HG03045 (cell line): Measurements from ENCODE around the gene BEX5.
"Not testable (repeated sequence)": the region's sequence is repeated elsewhere in the genome, so short reads cannot be mapped to it uniquely, and the experiment has no call there.

Source experiments
- ATAC-seq: cut with Tn5 transposase; IDR thresholded peaks from one replicate; pipeline ENCODE4 v1.9.1; 2021; ENCODE audit warnings: mild to moderate bottlenecking, moderate library complexity; ENCODE audit not compliant: unreplicated experiment

Gene BEX5

GRCh38 chrX:102155806-102156179, at the start of gene BEX5:
BEX5 (minus strand) TSS chrX:102155977; CDS start chrX:102154265, 1,712 bp downstream.
- peak; percentile 92 for ATAC-seq

GRCh38 chrX:102185967-102186720, 30.4 kb upstream of the BEX5 start:
- no peak for ATAC-seq

DNA sequence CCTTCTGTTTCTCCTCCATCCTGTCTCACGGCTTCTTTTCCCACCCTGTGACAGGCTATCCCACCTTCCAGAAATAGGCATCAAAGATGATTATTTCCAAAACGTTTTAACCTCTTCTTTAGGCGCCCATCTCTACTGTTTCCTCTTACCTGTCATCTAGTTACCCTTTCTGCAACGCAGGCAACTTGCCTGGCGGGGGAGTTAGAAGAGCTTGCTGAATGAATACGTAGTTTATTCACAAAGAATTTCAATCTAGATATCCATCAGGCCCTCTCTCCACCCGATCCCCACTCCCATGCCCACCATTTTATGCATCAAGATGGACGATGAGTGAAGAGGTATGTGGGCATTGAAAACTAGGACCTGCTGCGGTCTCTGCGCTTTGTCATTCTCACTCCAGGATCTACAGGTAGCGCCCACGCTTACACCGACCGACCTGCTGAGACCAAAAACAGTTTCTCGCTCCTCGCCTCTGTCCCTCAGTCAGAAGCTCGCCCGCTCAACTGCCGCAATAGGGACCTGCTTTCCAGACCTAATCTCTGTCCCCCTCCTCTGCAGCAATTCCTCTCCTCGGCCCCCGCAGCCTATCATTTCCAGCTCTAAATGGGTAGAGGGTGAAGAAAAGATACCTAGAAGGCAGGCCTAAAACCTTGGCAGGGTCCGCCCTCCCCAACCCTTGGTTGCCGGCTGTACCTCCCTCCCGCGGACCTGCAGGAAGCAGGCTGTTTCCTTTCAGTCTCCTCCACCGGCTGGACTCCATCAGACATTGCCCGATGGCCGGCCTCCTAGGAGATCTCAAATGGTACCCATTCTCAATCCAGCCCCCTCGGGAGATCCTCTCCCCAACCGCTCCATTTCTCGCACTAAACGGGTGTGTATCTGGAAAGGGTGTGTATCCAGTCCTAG, 624 bp downstream of the BEX5 start:
- peak; percentile 12 for ATAC-seq

- no peak for ATAC-seq
These were observed 1.4 kb downstream of the BEX5 start for GRCh38 chrX:102154218-102154860.

- not testable (repeated sequence) for ATAC-seq
These were observed 13.5 kb downstream of the BEX5 start, which contains the start of gene TCEAL6 for GRCh38 chrX:102142274-102142673. TCEAL6 (minus strand) TSS chrX:102142481.

GRCh38 chrX:102141631-102142030, 14.1 kb downstream of the BEX5 start:
- not testable (repeated sequence) for ATAC-seq

DNA sequence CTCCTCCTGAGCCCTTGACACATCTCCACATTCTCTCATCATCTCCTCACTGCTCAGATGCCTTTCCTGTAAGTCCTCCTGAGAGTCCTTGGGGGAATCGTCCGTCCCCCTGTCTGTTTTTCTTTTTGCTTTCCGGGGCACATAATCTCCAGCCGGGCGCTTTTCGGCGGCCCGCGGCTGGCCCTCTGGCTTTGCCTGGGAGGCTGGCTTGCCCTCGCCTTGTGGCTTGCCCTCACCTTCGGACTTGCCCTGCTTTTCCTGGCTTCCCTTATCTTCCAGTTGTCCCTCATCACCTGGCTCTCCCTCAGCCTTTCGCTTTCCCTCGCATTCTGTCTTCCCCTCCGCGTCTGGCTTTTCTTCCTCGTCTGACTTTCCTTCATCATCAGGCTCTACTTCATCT, 14.9 kb downstream of the BEX5 start:
- not testable (repeated sequence) for ATAC-seq

GRCh38 chrX:102138064-102138463, 17.7 kb downstream of the BEX5 start:
- ATAC-seq = no peak

DNA sequence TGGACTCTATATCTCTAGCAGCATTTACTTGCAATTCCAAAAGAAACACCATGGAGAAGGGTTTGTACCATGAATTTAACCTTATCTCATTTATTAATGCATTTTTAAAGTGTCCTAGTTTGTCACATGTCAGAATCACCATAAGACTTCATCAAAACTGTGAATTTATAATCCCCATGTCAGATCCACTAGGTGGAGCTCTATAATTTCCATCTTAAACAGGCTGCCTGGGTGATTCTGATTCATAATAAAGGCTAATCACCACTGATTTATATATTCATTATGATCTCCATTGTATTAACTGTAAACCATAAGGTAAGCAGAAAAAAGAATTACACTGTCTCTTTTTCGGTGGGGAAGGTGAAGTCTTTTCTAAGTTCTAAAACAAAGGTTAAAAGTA, 26.3 kb downstream of the BEX5 start:
- no peak for ATAC-seq

DNA sequence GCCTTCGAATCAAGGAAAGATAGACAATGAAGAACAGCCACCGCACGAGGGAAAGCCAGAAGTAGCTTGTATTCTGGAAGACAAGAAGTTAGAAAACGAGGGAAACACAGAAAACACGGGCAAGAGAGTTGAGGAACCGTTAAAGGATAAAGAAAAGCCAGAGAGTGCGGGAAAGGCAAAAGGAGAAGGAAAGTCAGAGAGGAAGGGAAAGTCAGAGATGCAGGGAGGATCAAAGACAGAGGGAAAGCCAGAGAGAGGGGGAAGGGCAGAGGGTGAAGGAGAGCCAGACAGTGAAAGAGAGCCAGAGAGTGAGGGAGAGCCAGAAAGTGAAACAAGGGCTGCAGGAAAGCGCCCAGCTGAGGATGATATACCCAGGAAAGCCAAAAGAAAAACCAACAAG, 28.9 kb downstream of the BEX5 start:
- no peak for ATAC-seq

- not testable (repeated sequence) for ATAC-seq
These were observed 29.5 kb downstream of the BEX5 start for GRCh38 chrX:102126080-102126818.

DNA sequence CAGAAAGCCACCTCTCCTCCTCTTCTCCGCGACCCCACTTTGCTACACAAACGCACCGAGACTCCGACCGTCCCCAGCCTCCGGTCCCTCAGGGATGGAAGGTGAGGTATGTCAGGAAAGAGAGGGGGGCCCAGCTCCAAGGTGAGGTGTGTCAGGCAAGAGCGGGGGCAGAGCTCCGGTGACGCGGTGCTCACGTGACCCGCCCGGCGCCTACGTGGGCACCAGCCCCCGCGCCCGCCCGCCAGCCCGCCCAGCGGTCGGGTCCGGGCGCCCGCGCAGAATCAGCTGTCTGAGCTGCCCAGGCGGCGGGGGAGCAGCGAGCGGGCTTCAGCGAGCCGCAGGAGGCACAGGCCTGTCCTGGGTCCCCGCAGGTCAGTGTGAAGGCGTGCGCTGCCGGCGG, 30.3 kb downstream of the BEX5 start, which contains the start of gene TCEAL2:
TCEAL2 (plus strand) TSS at position 244 of the 400 bp plus-strand sequence. CDS start 1,152 bp downstream, outside the sequence.
- ATAC-seq = not testable (repeated sequence)

DNA sequence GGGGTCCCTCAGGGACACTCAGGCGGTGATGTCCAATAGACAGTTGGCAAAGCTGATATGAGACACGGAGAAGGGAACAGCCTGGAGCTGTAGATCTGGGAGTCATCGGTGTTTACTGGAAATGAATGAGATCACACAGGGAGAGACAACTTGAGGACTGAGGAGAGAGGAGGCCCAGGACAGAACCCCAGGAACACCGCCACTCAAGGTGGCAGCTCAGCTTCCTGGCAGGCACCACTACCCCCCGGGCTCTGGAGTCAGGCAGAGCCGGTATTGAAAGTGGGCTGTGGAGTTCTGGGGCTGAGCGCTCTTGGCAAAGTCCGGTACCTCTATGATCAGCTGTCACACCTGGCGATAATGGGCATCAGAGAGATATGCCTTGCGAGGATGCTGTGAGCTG, 30.8 kb downstream of the BEX5 start:
- not testable (repeated sequence) for ATAC-seq

- no peak for ATAC-seq
These were observed 40.0 kb downstream of the BEX5 start for GRCh38 chrX:102115748-102116147.

GRCh38 chrX:102113367-102113766, 42.4 kb downstream of the BEX5 start:
- ATAC-seq = no peak
